ENCODE measurements around the gene ACAD9.

DNA sequence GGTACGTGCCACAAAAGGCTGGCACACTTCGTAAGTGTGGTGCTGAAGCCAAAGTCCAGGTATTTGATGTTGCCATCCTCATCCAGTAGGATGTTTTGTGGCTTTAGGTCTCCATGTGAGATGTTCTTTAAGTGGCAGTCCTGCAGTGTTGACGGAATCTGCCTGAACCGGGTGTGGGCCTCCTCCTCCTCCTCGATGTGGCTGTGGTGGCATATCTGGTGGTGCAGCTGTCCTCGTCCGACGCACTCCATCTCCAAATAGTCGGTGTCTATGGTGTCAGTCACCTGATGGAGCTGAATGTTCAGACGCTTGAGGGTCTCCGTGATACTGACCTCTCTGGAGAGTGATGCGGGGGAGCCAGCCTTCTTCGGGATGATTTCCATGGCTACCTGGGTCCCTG lies 30.5 kb upstream of the ACAD9 start:
- TF ChIP-seq, protein P1, sequence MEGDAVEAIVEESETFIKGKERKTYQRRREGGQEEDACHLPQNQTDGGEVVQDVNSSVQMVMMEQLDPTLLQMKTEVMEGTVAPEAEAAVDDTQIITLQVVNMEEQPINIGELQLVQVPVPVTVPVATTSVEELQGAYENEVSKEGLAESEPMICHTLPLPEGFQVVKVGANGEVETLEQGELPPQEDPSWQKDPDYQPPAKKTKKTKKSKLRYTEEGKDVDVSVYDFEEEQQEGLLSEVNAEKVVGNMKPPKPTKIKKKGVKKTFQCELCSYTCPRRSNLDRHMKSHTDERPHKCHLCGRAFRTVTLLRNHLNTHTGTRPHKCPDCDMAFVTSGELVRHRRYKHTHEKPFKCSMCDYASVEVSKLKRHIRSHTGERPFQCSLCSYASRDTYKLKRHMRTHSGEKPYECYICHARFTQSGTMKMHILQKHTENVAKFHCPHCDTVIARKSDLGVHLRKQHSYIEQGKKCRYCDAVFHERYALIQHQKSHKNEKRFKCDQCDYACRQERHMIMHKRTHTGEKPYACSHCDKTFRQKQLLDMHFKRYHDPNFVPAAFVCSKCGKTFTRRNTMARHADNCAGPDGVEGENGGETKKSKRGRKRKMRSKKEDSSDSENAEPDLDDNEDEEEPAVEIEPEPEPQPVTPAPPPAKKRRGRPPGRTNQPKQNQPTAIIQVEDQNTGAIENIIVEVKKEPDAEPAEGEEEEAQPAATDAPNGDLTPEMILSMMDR (conservative IDR thresholded peaks at IDR 0.05; ENCODE audit: low read length), result no peak
- no peak for TF ChIP-seq EZH2phosphoT487 (IDR thresholded peaks at IDR 0.05; ENCODE audit: borderline replicate concordance, low read depth, low read length)

All from OCI-LY7 (cell line).